HG02678 (cell line): ENCODE results near the gene XRRA1.
"Not testable (repeated sequence)": the region's sequence is repeated elsewhere in the genome, so short reads cannot be mapped to it uniquely, and the experiment has no call there.

Source experiments
- ATAC-seq: cut with Tn5 transposase; IDR thresholded peaks from one replicate; pipeline ENCODE4 v1.9.1; 2021; ENCODE audit warnings: mild to moderate bottlenecking, moderate library complexity; ENCODE audit not compliant: unreplicated experiment

The XRRA1 gene

DNA sequence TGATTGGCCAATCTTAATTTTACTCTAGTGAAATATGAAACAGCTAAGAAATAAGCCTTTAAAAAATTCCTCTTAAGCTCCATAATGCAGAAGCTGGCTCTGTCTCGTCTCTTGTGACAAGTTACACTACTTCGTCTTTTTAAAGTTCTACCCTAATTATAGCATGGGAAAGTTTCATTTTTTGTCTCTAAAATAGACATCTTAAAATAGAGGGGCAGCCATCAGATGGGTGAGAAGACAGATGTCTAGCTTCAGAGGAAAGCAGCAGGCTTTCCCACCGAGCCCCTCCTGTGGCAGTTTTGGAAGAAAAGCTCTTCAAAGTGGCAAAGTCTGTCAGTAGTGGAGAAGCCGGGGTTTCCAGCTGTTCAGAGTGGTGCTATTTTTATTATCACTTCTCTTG, 39.5 kb downstream of the XRRA1 start:
- ATAC-seq, result no peak

DNA sequence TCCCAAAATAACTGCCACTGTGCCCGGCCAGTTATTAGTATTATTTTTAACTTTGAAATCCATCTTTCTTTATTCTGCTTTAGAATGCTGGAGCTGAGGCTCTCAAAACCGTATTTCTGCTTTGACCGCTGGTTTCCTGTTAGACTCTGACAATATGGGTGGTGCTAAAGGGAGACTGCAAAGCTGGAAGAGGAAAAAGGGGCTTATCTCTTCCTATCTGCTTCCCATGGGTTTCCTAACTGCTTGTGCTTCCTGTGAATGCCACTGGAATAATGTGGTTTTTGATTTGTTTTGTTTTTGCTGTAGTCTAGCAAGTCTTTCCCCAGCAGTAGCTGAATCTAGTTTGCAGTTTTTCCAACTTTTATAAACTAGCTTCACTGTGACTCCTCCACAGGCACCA, 43.6 kb downstream of the XRRA1 start:
- no peak for ATAC-seq

DNA sequence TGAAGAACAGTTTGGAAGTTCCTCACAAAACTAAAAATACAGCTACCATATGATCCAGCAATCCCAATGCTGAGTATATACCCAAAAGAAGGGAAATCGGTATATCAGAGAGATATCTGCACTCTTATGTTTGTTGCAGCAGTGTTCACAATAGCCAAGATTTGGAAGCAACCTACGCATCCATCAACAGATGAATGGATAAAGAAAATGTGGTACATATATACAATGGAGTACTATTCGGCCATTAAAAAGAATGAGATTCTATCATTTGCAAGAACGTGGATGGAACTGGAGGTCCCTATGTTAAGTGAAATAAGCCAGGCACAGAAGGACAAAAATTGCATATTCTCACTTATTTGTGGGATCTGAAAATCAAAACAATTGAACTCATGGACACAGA, 46.5 kb downstream of the XRRA1 start:
- ATAC-seq, result no peak

DNA sequence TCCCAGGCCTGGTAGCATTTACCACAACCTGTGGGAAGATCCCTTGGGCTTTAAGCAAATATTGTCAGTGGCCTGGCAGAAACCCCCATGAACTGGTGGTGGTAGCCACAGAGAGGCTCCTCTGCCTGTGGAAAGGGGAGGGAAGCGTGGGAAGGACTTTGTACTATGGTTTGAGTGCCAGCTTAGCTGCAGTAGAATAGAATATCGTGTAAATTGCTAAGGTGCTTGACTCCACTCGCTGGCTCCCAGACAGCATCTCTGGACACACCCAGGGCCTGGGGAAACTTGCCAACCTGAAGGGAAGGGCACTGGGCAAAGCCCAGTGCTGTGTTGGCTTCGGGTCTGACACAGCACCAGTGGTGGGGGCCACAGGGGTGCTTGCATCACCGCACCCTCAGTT, 52.6 kb downstream of the XRRA1 start:
- no peak for ATAC-seq

DNA sequence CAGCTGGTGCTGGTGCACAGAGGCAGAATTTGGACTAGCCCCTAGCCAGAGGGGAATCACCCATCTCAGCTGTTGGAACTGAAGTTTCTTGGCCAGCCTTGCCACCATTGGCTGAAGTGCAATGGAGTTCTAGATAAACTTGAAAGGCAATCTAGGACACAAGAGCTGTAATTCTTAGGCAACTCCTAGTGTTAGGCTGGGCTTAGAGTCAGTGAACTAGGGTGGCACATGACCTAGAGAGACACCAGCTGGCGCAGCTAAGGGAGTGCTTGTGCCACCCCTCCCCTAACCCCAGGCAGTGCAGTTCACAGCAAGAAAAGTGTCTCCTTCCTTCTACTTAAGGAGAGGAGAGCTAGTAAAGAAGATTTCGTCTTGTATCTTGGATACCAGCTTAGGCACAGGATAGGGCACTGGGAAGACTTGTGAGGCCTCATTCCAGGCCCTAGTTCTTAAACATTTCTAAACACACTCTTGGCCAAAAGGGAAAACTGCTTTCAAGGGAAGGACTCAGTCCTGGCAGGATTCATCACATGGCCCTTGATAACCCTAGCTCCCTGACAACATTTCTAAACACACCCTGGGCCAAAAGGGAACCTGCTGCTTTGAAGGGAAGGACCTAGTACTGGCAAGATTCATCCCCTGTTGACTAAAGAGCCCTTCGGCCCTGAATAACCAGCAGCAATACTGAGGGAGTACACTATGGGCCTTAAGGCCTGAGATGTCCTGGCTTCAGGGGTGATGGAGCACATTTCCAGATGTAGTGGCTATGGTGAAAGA, 53.4 kb downstream of the XRRA1 start:
- ATAC-seq, result no peak

DNA sequence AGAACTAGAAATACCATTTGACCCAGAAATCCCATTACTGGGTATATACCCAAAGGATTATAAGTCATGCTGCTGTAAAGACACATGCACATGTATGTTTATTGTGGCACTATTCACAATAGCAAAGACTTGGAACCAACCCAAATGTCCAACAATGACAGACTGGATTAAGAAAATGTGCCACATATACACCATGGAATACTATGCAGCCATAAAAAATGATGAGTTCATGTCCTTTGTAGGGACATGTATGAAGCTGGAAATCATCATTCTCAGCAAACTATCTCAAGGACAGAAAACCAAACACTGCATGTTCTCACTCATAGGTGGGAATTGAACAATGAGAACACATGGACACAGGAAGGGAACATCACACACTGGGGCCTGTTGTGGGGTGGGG, 55.9 kb downstream of the XRRA1 start:
- not testable (repeated sequence) for ATAC-seq

DNA sequence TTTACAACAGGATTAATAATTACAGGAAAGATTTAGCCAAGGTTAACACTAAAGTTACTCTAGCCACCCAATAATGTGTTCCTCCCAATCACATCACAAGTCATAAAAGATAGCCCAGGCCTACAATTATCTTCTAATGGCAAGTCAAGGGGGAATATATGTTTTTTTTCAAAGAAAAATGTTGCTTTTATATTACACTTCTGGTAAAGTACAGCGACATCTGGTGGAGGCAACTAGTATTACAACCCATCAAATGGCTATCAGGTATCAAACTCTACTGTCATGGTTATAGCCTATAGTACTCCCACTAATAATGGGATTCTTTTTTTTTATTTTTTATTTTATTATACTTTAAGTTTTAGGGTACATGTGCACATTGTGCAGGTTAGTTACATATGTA, 71.8 kb downstream of the XRRA1 start:
- no peak for ATAC-seq

DNA sequence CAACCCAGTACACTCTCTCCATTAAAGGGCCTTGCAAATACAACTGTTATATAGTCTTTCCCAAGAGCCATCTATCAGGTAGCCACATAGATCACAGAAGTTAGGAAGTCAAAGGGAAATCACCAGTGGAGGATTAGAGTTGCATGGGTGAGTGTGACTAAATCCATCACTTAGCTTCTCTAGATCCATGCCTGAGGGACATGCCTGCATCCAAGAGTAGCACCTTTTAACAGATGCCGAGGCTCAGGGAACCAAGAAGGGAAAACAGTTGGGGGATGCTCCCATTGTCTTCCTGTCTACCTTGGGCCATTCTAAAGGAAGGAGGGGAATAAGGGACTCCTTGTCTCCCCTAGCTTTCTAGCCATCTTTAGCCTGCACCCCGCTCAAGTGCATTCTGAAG, 77.9 kb downstream of the XRRA1 start:
- no peak for ATAC-seq

DNA sequence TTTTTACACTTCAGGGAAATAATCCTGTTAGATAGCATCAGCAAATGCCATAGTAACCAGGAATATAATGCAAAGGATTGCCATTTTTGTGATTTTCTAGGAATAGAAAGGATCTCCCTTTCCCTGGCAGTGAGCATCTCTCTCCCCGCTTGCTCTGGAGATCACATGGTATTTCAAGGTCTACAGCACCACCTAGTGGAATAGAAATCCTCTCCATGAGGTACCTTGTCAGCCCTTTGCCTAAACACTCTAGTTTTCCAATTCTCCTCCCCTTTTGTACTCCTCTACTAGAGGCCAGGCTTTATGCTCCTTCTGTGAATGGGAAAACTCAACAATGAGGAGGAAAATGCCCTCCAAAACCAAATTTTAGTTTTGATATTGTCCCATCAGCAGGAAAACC, 78.4 kb downstream of the XRRA1 start:
- ATAC-seq, result no peak

DNA sequence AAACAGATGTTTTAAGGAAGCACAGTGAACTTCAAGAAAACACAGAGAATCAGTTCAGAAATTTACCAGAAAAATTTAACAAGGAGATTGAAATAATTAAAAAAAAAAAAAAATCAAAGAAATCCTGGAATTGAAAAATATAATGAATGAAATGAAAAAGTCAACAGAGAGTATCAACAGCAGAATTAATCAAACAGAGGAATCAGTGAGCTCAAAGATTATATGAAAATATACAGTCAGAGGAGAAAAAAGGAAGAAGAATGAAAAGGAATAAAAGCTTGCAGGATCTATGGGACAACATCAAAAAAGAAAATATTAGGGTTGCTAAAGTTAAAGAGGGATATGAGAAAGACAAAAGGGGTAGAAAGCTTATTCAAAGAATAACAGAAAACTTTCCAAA, 82.3 kb downstream of the XRRA1 start:
- ATAC-seq, result no peak

DNA sequence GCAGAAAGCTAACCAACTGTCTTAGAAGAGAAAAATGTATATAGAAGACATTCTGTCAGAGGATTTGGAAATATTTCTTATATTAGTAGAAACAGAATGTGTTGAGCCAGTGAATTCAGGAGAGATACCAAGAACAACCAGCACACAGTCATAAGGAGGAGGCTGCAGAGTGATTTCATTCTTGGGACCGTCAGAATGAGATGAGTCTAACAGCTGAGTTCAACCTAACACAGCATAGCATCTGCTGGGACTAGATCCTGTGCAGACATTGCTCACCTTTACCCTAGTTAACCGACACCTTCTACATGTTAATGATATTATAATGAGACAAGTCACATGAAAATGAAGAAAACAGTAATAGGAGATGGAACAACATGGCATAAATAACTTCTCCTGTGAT, 85.5 kb downstream of the XRRA1 start:
- ATAC-seq, result no peak

DNA sequence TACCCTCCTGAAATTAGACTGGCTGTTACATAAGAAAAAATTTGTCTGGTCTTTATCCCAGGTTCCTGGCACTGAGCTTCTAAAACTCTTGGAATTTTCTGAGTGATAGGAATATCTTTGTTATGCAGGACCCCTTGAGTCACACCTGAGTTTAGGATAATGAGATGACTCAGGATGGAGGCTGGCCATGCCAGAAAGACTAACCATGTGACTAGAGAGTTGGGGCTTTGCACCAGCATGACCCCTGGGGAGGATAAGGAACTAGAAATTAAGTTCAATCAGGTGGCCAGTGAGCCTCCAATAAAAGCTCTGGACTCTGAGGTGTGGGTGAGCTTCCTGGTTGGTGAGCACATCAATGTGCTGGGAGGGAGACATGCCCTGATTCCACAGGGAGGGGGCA, 88.1 kb downstream of the XRRA1 start:
- no peak for ATAC-seq

DNA sequence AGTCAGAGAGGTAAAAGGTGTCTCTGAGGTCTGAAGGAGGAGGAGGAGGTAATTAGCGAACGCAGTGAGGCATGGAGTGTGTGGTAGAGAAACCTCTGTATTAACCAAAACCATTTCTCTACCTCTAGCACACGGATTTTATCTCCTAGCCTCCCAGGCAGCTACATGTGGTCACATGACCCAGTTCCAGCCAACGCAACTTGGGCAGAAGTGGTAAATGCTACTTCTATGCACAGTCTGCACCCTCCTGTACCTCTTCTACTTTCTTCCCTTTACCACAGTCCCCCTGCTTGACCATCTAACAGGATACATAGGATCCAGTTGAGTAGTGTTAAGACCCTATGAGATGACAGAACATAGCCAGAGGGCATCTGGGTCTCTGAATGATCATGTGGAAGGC, 95.7 kb downstream of the XRRA1 start:
- no peak for ATAC-seq

DNA sequence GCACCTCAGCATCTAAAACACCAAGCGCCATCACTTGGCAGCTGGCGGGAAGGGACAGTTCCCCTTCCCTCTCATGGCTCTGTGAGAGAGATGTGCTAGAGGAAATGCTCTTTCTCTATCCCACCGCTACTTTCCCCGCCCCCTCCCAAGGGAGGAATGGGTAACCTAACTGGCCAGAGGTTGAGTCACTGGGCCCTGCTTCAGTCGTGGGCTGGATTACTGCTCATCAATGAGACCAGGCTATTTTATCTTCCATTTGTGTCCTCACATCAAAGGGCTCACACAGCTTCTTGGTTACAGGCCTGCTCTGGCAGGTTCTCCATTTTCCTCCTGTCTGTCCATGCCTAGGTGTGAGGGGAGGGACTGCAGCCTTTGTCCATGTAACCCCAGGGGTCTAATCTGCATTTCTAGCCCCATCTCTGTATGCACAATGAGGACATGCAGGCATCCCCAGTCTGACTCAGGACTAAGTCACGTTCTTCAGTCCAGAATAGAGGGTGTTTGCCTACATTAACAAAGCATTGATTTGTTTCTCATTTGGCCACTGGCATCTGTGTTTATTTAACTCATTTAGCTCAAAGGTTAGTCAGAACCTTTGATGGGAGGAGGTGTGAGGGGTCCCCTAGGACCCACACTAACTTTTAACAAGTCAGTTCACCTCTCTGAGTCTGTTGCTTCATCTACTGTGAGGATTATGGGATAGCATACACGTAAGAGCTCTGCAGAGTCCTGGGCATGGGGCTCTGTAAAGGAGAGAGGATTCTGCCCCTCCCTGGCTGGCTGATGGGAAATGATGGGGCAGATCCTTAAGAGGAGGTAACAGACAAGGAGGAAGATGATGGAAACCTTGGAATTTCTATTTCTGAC, 99.1 kb downstream of the XRRA1 start:
- ATAC-seq, result no peak

DNA sequence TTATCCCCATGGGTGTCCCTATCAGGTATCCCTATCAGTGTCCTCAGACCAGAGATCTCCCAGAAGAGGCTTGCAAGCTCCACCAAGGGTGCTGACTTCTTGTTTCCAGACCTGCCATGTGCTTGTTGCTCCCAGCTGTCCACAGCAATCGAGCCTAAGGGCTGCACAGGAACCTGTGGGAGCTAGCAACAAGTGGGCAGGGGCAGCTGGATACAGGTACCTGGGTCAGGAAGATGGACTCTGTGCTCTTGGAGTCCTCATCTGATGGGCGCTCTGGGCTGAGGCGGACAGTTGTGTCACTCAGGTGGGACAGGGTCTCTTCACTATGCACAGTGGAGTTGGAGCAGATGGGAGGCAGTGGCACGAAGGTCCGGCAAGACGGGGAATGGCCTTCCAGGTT, 101.0 kb downstream of the XRRA1 start:
- ATAC-seq, result no peak

DNA sequence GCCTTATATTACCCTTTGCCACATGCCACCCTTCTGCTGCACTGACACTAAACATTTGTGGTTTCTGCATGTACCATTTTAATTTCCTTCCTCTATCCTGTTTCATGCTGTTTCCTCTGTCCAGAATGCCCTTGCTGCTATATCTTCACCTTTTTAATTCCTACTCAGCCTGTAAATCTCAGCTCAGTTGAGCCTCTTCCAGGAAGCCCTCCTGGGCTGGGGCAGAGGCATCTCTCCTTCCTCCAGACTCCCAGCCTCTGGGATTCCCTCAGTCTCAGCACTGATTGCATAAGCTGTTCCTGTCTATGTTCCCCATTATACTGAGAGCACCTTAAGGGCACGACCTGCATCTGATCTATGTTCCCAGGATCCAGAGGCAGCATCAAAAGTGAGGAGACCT, 101.5 kb downstream of the XRRA1 start:
- ATAC-seq, result no peak

DNA sequence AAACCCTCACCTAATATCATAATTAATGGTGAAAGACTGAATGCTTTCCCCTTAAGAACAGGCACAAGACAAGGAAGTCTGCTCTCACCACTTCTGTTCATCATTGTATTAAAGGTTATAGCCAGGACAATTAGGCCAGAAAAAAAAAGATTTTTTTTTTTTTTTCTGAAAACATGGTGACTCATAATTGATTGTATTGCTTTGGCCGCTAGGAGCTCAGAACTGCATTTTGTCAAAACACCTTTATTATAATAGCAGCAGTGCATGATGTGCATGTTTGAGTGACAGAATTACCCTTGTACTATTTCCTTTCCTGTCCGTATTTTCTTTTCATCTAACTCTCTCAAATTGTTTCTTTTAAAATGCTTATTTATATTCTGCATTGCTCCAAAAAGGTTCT, 102.1 kb downstream of the XRRA1 start:
- no peak for ATAC-seq

DNA sequence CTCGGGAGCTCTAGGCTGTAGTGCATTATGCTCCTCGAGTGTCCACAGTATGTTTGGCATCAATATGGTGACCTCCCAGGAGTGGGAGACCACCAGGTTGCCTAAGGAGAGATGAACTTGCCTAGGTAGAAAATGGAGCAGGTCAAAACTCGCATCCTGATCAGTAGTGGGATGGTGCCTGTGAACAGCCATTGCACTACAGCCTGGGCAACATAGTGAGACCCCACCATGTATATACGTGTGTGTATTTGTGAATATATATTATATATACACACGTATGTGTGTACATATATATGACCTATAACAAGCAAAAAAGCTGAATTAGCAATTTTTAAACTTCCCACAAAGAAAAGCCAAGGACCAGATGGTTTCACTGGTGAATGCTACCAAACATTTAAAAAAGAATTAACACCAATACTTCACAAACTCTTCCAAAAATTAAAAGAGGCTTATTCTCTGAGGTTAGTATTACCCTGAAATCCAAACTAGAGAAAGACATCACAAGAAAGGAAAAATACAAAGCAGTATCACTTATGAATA, 102.8 kb downstream of the XRRA1 start:
- no peak for ATAC-seq

DNA sequence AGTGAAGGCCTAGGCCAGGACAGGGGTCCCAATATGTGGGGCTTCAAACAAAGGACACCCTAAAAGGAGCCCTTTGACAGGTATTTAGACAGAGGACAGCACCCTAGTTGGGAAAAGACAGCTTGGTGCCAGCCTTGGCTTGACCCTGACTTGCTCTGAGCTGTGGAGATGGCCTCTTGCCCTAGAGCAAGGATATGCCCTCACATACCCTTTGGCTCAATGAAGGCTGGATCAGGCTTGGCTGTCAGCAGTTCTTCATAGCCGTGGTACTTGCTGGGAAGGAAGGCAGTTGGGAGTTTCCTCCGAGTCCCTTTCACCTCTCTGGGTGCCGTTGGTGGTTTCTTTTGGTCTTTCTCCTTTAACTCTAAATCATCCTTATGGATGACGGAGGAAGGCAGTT, 104.0 kb downstream of the XRRA1 start:
- ATAC-seq, result no peak

DNA sequence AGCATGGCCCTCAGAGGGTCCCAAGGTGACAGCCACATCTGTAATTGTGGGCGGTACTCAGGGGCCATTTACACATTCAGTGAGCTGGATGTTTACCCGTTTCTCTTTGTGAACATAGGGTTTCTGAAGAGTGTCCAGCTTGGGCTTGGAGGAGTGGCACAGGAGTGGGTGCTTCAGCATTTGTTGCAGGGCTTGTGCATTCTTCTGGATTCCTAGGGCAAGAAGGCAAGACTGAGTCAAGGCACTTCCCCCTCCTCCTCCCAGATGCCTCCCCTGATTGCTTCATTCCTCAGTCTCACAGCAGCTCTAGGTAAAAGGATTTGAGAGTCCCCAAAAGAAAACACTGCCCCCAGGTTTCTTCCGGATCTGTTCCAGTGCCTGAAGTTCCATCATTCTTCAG, 104.8 kb downstream of the XRRA1 start:
- ATAC-seq, result no peak

DNA sequence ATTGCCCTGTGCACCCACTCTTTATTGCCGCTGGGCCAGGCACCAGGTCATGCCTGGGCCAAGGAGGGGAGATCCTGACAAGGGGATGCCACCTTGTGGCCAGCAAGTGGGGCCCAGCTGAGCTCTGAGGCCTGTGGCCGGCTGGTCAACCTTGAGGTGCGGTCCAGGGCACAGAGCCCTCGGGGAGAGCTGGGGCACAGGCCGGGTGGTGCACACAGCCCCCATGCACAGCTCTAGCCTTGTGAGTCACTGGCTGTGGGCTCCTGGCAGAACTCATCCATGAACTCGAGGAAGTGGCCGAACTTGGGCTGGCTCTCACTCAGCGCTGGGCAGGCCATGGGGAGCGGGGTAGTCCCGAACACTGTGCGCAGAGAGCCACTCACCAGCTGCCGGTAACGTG, 105.9 kb downstream of the XRRA1 start:
- ATAC-seq, result no peak

DNA sequence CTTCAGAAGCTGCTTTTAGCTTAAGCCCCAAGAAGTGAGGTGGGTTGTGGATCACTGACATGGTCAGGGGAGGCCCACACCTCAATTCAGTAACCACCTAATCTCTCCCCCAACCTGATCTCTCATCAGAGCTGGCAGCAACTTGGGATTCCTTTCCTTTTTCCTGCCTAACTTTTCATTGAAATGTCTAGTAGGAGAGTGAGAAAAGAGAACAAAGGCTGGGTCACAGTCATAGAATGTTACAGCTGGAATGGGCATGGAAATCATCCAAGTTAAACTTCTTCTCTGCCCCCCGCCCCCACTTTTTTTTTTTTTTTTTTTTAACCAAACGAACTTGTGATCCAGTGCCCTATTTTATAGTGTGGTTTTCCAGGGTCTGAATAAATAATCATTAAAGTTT, 108.4 kb downstream of the XRRA1 start:
- ATAC-seq, result no peak
